ENCODE data around the gene UMPS.
"Not testable (repeated sequence)": the region's sequence is repeated elsewhere in the genome, so short reads cannot be mapped to it uniquely, and the experiment has no call there.

UMPS gene

GRCh38 chr3:124780356-124780755 lies 50.1 kb downstream of the UMPS start:
- no peak for DNase-seq (ENCODE audit: low read depth in 3 of 3)

DNA sequence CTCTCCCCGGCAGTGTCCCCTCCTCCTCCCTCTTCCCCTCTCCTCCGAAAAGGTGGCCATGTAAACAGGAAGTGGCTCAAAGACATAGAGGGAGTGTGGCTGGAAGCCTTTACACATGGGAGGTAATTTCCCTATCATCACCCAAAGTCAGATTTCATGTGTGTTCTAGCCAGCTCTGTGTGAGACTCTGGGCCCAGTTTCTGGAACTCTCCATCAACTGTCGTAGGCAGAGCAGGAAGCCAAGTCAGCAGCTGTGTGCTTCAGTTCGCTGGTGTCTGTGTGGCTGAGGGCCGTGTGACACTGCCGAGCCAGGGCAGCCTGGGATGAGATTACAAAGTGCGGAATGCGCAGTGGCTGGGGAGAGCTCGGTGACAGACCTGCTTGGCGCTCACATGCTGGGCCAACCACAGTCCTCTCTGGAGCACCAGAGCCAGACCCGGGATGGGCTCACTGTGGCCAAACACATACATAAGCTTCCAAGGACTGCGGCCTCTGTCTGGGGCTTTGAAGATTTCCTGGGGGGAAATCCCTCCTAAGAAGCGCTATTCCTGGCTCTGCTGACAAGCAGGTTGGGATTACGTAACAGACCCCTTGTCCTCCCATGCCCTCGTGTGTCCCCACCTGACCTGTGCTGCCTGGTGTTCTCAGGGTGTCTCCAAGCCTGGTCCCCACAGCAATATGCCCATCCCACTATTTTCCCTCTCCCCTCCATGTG lies 50.7 kb downstream of the UMPS start:
- DNase-seq (ENCODE audit: low read depth in 3 of 3), result no peak

DNA sequence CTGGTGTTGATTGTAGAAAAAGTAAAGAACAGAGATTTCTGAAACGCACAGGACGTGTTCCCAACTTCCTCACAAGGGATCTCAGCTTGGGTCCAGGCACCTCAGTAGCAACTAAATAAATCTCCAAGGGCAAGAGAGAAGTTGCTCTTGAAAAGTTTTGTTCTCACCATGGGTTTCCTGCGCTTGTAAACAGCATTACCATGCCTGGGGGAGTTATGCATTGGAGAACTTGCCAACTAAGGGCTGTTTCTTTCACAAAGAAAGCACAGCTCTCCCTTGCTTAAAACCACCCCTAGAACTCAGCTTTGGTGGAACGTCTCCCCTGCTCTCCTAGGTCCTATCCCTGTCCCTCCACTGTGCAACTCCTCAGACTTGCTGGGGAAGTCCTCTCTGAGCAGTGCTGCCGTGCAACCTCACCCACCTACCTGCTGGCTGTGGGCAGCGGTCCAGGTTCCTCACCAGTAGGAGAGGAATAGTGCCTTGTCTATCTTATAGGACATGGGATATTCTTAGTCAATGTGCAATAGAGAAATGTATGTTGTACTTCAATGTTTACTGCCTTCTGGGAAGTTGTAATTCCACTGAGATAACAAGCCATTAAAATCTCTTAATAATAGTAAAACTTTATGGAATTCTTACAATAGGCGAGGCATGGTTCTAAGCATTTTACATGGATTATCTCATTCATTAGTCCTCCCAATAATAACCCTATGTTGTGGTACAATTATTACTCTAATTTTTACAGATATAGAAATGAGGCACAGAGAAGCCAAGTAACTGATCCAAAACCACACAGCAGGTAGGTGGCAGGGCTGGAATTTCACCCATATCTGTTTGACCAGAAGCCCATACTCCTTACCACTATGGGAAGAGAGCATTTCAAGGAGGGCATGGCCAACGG lies 51.5 kb downstream of the UMPS start:
- DNase-seq (ENCODE audit: low read depth in 3 of 3), result no peak

DNA sequence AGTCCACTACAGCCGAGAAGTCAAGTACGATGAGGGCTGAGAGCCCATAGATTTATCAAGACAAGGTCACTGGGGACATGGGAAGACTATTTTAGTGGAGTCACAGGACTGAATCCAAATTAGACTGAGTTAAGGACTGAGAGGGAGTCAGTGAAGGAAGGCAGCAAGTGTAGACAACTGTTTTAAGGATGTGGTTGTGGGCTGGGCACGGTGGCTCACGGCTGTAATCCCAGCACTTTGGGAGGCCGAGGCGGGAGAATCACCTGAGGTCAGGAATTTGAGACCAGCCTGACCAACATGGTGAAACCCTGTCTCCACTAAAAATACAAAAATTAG lies 52.1 kb downstream of the UMPS start:
- not testable (repeated sequence) for DNase-seq (ENCODE audit: low read depth in 3 of 3)

DNA sequence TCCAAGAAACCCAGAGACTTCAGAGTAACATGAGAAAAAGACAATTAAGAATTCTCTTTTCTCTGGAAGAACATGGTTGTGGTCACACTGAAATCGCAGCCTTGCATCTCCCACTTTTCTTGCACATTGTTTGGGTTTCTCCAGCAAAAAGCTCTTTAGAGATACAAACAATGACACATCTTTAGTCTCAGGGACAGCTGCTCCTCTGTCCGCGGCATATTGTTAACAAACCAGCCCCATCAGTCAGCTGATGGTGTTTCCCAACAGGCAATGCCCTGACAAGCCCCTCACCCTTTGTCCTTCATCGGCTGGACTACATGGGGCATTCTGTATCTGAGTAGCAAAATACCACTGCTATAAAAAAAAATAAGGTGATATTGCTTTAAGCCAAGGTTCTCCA lies 53.4 kb downstream of the UMPS start:
- no peak for DNase-seq (ENCODE audit: low read depth in 3 of 3)

DNA sequence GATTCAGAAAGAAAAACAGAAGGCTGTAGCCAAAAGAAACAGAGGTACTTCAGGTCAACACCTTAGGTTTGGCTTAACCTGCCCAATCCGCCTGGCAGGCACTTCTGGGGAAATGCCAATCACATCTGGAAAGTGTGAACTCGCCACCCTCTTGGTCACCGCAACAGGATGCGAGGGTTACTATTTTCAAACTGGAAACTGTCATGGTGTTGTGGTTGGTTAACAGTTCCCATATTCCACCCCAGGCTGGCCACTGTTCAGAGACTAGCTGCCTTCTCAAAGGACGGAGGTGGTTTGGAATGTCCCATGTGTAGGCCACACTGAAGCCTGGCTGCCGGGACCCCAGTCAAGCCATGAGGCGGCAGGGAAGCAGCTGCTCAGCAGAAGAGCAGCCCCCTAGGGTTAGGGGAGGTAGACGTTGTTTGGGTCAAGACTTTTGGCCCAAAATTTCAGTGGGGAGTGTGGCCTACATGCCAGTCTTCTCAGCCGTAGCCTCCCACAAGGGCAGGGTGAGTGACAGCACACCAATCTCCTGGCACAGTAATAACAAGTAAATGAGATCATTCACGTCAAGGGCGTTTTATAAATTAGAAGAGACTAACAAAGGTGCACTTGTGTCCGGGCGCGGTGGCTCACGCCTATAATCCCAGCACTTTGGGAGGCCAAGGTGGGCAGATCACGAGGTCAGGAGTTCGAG lies 54.6 kb downstream of the UMPS start:
- no peak for DNase-seq (ENCODE audit: low read depth in 3 of 3)

GRCh38 chr3:124785973-124786372 lies 55.7 kb downstream of the UMPS start:
- no peak for DNase-seq (ENCODE audit: low read depth in 3 of 3)

GRCh38 chr3:124786511-124787241 lies 56.4 kb downstream of the UMPS start:
- no peak for DNase-seq (ENCODE audit: low read depth in 3 of 3)

DNA sequence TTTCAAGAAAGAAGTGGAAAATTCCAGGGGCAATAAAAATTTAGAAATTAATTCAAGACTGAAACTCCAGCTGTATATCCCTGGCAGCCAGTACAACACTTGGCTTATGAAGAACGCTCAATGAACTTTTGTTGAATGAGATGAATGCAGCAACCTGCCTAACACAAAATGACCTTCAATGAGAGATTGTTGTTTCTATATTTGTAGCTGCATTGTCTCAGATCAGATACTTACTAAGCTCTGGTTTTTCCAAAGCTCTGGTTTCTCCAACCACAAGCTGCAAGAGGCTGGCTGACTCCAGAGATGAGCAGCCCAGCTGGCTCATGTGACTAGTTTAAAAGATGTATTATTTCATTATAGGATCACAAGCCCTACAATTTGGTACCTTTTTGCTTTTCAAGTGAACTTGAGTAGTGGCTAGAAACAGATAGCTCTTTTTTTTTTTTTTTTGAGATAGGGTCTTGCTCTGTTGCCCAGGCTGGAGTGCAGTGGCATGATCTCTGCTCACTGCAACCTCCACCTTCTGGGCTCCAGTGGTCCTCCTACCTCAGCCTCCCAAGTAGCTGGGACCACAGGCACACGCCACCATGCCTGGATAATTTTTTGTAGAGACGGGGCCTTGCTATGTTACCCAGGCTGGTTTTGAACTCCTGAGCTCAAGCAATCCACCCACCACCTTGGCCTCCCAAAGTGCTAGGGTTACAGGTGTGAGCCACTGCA lies 57.4 kb downstream of the UMPS start:
- no peak for DNase-seq (ENCODE audit: low read depth in 3 of 3)

GRCh38 chr3:124788254-124788745 lies 58.0 kb downstream of the UMPS start:
- DNase-seq (ENCODE audit: low read depth in 3 of 3), result no peak

- not testable (repeated sequence) for DNase-seq (ENCODE audit: low read depth in 3 of 3)
Measured at GRCh38 chr3:124789103-124789502, 58.9 kb downstream of the UMPS start.

DNA sequence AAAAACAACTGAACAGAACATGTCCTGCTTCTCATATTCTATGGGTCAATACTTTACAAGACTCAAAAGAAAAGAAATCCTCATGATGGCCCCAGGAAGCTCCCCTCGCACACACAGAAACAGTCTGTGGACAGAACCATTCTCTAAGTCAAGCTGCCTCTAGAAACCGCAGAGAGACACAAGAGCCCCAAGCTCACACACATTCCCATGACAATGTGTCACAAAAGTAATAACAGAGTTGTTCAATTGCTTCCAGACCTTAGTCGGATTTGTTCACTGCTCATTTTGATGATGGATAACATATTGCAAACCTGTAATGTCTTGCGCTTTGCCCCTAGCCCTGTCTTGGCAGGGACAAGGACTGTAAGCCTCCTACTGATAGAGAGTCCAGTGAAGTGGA lies 60.9 kb downstream of the UMPS start:
- no peak for DNase-seq (ENCODE audit: low read depth in 3 of 3)

- DNase-seq (ENCODE audit: low read depth in 3 of 3), result no peak
Measured at GRCh38 chr3:124791639-124792151, 61.4 kb downstream of the UMPS start.

DNA sequence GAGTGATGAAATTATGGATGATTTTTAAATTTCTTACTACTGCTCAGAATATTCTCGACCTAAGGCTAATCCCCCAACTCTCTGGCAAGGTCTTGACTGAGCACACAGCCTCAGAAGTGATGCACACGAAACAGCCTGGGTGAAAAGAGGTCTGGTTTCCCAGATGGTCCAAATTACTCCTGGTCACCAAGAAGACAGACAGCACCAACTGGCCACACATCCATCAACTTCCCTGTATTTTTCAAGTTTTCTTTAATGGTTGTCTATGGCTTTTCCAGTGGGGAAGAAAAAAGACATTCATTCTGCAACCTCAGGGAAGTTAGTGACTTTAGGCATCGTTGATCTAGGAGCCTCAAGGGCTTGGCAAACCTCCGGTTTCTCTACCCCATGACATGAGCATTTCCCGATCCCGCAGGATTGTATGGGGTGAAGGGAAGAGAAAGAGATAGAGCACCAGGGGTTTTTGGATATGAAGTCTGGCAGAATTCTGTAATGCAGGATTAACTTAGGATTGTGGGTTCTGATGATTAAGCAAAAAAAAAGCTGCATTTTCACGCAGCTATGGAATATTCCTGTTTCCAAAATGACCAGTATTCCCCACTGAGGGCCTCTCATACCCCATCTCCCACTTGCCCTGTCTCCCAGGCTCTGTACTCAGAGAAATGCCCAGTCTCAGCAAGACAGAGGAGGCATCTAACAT lies 62.2 kb downstream of the UMPS start:
- no peak for DNase-seq (ENCODE audit: low read depth in 3 of 3)

DNA sequence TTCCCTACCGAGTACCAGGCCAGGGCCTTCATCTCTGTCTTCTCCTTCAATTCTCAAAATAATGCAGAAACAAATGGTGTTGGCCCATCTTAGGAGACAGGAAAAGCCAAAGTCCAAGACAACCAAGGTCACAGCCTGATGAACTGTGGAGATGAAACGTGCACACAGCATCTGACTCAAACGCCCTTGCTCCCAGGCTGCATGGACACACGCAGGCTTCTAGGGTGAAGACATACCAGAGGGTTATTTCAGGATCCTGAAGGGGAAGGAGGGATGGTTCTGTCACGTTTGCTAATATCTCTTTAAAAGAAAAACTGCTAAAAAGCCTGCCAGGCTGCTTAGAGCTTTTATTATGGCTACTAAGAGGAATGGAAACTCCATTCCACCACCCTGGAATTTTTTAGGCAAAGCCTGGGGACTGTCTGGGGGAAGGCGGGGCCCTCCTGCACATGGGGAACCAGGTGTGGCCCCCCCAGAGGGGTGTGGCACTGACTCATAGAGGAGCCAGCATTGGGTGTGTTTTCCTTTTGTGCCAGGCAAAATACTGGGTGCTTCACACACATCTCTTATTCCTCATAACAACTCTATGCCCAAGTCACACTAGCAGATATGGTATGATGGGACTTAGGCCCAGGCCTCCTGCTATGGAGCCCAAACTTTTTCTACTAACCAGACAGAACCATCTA lies 62.9 kb downstream of the UMPS start:
- DNase-seq (ENCODE audit: low read depth in 3 of 3), result no peak

DNA sequence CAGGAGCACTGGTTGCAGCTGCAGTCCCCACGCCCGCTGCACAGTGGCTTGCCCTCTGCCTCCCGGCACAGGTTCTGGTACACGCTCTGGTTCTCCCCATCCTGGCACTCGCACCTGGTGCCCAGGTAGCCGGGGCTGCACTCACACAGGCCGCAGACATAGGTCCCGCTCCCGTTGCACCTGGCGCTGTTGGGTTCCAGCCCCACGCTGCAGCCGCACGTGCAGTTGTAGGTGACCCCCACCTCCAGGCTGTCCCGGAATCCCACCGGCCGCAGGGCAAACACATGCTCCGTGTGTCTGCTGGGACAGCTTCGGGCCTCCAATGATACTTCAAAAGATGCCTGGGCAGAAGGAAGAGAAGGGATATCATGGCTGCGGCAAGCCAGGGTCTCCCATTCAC lies 66.2 kb downstream of the UMPS start:
- DNase-seq (ENCODE audit: low read depth in 3 of 3), result no peak

- no peak for DNase-seq (ENCODE audit: low read depth in 3 of 3)
Measured at GRCh38 chr3:124797426-124797945, 67.2 kb downstream of the UMPS start.

Measured in stimulated activated CD4-positive, alpha-beta T cell treated with anti-CD3 and anti-CD28 coated beads, TNF-alpha, amount 100 ng/mL, for 24 hours (primary cell).